A673 (cell line): Measurements from ENCODE around the gene IGFN1. TPM values are rescaled to one million over a fixed set of nuclear protein-coding genes. Genes with fewer than 3 reads are reported as not detected.
A peak's percentile ranks its signal among the peaks of the same experiment; 100 is the strongest.

Experiments
- BruUV-seq: library from RNA; stranded (reverse); fragments of 400-500 nt; replicated peaks from 2 replicates; lab custom pipeline; 2021; lab: Mats Ljungman, UMichigan
- CTCF ChIA-PET: fragments of 300-600 bp; sonication (Branson Sonifier 250); formaldehyde crosslinking; loops from one replicate; lab custom pipeline; 2022; ENCODE audit warnings: antibody characterized with exemption; lab: Charles Lee
- POLR2A ChIA-PET: fragments of 300-600 bp; sonication (Branson Sonifier 250); formaldehyde crosslinking; loops from one replicate; lab custom pipeline; 2022; ENCODE audit warnings: antibody characterized with exemption; ENCODE audit not compliant: low non-redundant PET; lab: Charles Lee
- DNase-seq: peaks from one replicate; pipeline ENCODE4 v3.0.0-alpha.2; 2015; ENCODE audit warnings: low spot score
- H3K27ac ChIP-seq: fragments of 200-600 bp; sonication (generic); 2 replicates; pipeline ENCODE4 v1.5.1; 2016; ENCODE audit warnings: mixed run types, low read depth, mild to moderate bottlenecking, mixed read lengths, antibody characterized with exemption, low read length; ENCODE audit not compliant: poor library complexity, severe bottlenecking
- H3K27me3 ChIP-seq: fragments of 200-600 bp; sonication (generic); replicated peaks from 2 replicates; pipeline ENCODE4 v1.6.1; 2017; ENCODE audit warnings: mixed run types, low read depth, mild to moderate bottlenecking, mixed read lengths, antibody characterized with exemption, low read length; ENCODE audit not compliant: insufficient read depth, poor library complexity
- H3K36me3 ChIP-seq: fragments of 200-600 bp; sonication (generic); 2 replicates; pipeline ENCODE4 v1.6.1; 2016; ENCODE audit warnings: mixed run types, mild to moderate bottlenecking, mixed read lengths, antibody characterized with exemption, low read length; ENCODE audit not compliant: insufficient read depth, poor library complexity, severe bottlenecking
- H3K4me1 ChIP-seq: fragments of 200-600 bp; sonication (generic); 2 replicates; pipeline ENCODE4 v1.6.1; 2017; ENCODE audit warnings: mixed run types, mild to moderate bottlenecking, mixed read lengths, antibody characterized with exemption, low read length; ENCODE audit not compliant: insufficient read depth, poor library complexity, severe bottlenecking
- H3K4me3 ChIP-seq: fragments of 200-600 bp; sonication (generic); 2 replicates; pipeline ENCODE4 v1.5.1; 2016; ENCODE audit warnings: low read depth, mixed run types, mild to moderate bottlenecking, mixed read lengths, low read length; ENCODE audit not compliant: poor library complexity, severe bottlenecking
- H3K9me3 ChIP-seq: fragments of 200-600 bp; sonication (generic); 2 replicates; pipeline ENCODE4 v1.6.1; 2016; ENCODE audit warnings: mixed run types, low read depth, mild to moderate bottlenecking, mixed read lengths, antibody characterized with exemption, low read length; ENCODE audit not compliant: poor library complexity, severe bottlenecking
- CTCF ChIP-seq: fragments of 300-800, 200-600 bp; sonication (generic); conservative IDR thresholded peaks from 2 replicates; pipeline ENCODE4 v1.5.1; 2017; ENCODE audit warnings: low read depth, mild to moderate bottlenecking, antibody characterized with exemption, low read length, moderate library complexity, mixed read lengths
- EZH2 ChIP-seq: fragments of 200-600 bp; sonication (generic); IDR thresholded peaks from 2 replicates; pipeline ENCODE4 v1.6.1; 2017; ENCODE audit warnings: borderline replicate concordance, low read depth, mild to moderate bottlenecking, mixed read lengths, antibody characterized with exemption, low read length; ENCODE audit not compliant: poor library complexity, severe bottlenecking
- intact Hi-C: fragments of 100-400 bp; cut with micrococcal nuclease; formaldehyde crosslinking; loops from one replicate; pipeline ENCODE4 v1.10.0; 2022; ENCODE audit not compliant: unreplicated experiment
- total RNA-seq: library from RNA; stranded (reverse); gene quantifications from 2 replicates; pipeline ENCODE4 v1.2.3, GENCODE V29; 2021

The IGFN1 gene
- total RNA-seq, 1 experiment from 2014 or later: 1.2 TPM

DNA sequence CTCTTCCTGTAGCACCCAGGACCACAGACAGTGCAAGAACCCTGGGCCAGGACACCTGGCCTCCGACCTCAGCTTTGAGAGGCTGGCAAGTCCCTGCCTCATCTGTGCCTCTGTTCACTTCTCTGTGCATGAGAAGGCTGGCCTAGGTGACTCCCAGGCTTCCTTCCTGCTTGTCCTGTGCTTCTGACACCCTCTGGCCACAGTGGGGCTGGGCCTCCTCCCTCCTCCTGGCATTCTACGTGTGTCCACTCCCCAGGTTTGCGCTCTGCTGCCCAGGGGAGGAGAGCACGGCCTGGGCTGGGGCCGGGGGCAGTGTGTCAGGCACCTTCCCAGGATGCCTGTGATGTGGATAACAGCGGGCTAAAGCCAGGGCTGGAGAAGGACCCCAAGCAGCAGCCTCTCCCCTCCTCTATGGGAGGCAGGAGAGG lies 62.3 kb downstream of the IGFN1 start:
- POLR2A ChIA-PET: no interaction called here
- TF ChIP-seq CTCF (no peak), EZH2 (no peak)
- Histone ChIP-seq H3K9me3 (no peaks in the 10 kb centered on the region), H3K36me3 (no peaks in the 10 kb centered on the region), H3K4me1 (peaks cover 4% of the 10 kb centered on the region), H3K27ac (peak overlapping the region; percentile 37), H3K4me3 (no peak overlapping the region), H3K27me3 (no peaks in the 10 kb centered on the region)
- intact Hi-C loops: loop anchor here (5.0 kb wide), 1 partner anchor 94 kb away; no protein-coding TSS in a partner anchor
- DNase-seq: no peak
- no TSS peak for BruUV-seq
- CTCF ChIA-PET: no interaction called here

DNA sequence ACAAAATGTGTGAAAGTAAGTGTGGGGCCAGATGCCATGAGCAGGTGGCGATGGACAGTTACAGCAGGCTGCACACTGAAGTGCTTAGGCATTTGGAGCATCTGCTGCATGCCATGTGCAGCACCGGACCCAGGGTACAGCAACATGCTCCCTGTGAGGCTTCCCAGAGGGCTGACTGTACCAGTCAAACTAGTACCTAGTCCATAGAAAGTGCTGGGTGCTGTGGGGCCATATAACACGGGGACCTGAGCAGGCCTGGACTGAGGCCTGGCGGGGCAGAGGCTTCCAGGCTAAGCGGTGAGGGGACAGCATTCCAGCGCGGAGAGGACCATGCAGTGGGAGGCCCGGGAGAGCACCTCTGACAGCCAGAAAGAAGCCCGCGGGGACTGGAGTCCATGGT lies 62.8 kb downstream of the IGFN1 start:
- no peak for DNase-seq
- TF ChIP-seq CTCF (no peak), EZH2 (no peak)
- Histone ChIP-seq H3K36me3 (no peaks in the 10 kb centered on the region), H3K27ac (peak overlapping the region; percentile 63), H3K27me3 (no peaks in the 10 kb centered on the region), H3K4me3 (no peak overlapping the region), H3K9me3 (no peaks in the 10 kb centered on the region), H3K4me1 (peaks cover 4% of the 10 kb centered on the region)
- intact Hi-C loops: loop anchor here (5.0 kb wide), 1 partner anchor 94 kb away; no protein-coding TSS in a partner anchor
- ChIA-PET POLR2A (no interaction called here), CTCF (interaction anchor here (2.2 kb wide), 1 partner anchor 108 kb away, joined by 14 read pairs; no protein-coding TSS in a partner anchor)
- BruUV-seq: no TSS peak

GRCh38 chr1:201253906-201254624 lies 63.4 kb downstream of the IGFN1 start:
- Histone ChIP-seq H3K4me3 (no peak overlapping the region), H3K36me3 (no peaks in the 10 kb centered on the region), H3K27me3 (no peaks in the 10 kb centered on the region), H3K4me1 (peaks cover 4% of the 10 kb centered on the region), H3K9me3 (no peaks in the 10 kb centered on the region), H3K27ac (peak overlapping the region; percentile 63)
- DNase-seq: no peak
- TF ChIP-seq CTCF: no peak
- BruUV-seq: no TSS peak
- POLR2A ChIA-PET: interaction anchor here (1.0 kb wide), 1 partner anchor 12 kb away, joined by 6 read pairs; no protein-coding TSS in a partner anchor
- intact Hi-C loops: loop anchor here (1.0 to 5.0 kb wide), 3 partner anchors 93 to 154 kb away; no protein-coding TSS in a partner anchor
- CTCF ChIA-PET: interaction anchor here (0.6 to 2.2 kb wide), 7 partner anchors 90 to 626 kb away, joined by 3 to 14 read pairs (median 4); partner anchors contain the start of gene PHLDA3
